GM18517 (cell line): ENCODE results near the gene PPP2R5C.

Experiments
- ATAC-seq: cut with Tn5 transposase; IDR thresholded peaks from one replicate; pipeline ENCODE4 v1.9.1; 2021; ENCODE audit warnings: mild to moderate bottlenecking, moderate library complexity; ENCODE audit not compliant: unreplicated experiment

The PPP2R5C gene

DNA sequence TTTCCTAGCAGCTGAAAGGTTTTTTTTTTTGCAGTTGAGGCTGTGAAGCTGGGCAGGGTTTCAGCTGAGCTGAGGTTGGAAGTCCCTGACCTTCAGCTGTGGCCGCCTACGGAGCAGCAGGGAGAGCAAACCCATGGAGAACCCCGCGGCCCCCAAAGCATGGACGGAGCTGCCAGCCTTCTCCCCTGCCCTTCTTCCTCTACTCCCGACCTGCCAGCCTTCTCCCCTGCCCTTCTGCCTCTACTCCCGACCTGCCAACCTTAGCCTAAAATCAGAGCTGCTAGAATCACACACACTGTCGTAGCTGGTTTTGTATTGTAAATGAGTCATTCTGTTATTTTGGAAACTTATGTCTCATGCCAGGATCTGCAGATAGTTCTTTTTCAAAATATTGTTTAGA, 74.6 kb downstream of the PPP2R5C start:
- ATAC-seq, result no peak

DNA sequence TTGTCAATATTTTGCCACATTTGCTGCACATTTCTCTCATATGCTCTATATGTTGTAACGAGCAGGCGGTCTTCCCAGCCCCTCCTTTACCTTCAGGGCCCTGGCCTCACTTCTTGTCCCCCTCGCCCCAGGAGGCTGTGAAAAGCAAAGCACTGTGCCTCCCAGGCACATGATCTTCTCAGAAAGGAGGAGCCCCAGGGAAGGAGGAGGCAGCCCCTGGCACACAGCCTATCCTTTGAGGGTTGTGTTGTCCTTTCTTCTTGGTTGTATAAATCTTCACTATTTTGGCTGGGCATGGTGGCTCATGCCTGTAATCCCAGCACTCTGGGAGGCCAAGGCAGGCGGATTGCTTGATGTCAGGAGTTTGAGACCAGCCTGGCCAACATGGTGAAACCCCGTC, 77.0 kb downstream of the PPP2R5C start:
- no peak for ATAC-seq

DNA sequence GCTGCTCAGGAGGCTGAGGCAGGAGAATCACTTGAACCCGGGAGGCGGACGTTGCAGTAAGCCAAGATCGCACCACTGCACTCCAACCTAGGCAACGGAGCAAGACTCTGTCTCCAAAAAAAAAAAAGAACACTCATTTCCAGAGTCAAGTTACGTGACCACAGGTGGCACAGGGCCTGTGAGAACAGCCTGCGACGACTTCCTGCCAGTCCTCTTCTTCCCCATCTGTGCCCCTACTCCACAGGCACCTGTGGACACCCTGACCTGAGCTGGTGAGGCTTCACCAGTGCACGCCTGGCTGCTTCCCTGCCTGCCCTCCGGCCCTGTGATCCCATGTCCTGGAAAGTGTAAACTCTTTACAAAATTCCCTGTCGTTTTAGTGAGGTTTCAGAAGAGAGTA, 77.7 kb downstream of the PPP2R5C start:
- ATAC-seq, result peak; percentile 54

DNA sequence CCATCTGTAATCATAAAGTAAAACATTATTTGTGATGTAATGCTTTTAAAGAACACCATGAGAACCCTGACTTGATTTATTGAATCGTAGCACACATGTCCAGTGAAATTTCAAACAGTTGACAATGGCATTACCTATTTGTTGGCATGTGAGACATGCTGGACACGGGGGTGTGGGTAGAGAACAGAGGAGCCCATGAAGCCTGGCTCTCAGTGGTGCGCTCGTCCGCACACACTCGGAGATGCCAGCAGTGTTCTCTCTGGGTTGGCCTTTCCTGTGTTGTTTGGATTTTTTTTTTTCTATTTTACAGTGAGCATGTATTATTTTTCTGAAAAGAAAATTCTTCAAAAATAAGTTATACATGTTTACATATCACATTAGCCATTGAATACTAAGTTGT, 78.2 kb downstream of the PPP2R5C start:
- no peak for ATAC-seq

DNA sequence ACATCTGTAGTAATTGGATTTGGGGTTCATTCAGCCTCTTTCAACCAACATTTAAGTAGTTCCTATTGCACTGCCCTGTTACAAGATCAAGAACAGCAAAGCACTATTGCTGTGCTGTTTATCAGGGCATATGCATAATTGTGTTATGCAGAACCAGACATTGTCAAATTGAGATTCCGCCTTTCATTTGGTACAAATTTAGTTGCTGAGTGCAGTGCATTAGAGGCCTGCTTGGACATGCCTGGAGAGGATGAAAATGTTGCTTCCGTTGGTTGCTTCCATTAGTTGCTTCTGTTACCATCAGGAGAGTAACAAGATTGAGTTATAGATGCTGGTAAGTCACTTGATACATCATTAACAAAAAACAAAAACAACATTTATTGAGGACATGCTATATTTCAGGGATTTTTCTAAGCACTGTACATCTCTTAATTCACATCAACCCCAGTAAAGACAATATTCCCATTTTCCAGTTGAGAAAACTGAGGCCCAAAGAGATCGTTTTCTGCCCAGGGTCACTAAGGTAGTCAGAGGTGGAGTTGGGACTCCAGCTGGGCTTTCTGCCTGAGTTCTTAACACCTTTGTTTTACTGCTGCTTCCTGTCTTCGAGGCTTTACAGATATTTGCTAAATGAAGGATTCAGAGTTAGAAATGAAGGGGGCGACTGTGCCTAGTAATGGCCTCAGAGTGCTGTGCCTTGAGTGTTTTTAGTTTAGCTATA, 79.3 kb downstream of the PPP2R5C start:
- ATAC-seq, result no peak

DNA sequence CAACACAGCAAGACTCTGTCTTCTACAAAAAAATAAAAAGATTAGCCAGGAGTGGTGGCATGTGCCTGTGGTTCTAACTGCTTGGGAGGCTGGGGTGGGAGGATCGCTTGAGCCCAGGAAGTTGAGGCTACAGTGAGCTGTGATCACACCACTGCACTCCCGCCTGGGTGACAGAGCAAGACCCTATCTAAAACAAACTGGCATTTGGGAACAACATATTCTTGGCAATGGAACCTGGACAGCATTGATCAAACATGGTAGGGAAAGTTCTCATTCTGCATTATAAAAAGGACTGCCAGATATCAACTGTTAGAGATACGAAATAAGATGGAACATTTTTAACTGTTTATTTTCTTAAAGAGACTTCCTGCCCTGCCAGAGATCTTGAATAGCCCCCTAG, 81.5 kb downstream of the PPP2R5C start:
- ATAC-seq, result no peak

DNA sequence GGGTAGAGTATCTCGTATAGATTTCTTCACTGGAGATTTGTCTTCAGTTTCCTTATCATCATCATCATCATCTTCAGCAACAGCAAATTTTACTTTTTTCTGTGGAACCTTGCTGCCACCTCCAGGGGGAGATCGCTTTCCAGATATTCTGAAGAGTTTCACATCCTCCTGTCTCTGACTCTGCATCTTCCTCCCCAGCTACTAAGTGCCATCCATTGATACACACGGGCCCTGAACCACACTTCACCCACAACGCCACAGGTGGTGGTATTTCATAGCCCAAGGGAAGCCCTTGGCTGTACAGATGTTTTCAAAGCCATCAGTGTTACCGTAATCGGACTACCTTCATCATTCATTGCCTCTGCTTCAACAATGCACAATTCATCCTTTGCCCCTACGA, 82.2 kb downstream of the PPP2R5C start:
- ATAC-seq, result peak; percentile 57

DNA sequence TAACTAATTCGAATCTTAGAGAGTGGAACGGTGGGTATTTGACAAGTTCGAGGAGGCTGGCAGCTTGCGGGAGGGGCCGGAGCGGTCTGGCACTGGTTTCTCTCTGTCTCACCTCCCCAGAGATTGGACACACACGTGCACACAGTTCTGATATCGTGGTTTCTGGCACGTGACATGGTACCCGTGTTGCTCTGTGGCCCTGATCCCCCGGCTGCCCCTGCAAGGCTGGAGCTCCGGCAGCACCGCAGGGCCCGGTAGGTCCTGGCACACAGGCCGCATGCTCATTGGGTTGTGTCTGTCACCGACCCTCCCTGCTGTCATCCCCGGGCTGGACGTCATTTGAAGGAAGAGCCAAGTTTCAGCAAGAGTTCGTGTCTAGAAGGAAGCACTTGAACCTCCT, 82.7 kb downstream of the PPP2R5C start:
- no peak for ATAC-seq

DNA sequence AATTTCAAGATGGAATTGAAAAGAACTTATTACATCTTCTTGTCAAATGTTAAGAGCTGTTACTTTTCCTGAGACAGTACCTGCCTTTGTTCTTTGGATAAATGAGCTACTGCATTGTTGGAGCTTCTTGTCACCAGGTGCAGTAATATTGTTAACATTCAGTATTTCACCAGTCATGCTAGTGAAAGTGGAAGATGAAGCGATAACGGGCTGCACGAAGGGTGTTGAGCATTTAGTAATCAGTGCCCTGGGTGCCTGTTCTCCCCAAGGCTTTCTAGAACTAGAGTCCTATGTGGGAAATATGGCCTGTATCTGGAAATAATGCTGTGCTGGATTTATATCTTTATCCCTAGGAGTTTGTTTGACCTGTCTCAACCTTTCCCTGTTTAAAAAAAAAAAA, 83.2 kb downstream of the PPP2R5C start:
- no peak for ATAC-seq

DNA sequence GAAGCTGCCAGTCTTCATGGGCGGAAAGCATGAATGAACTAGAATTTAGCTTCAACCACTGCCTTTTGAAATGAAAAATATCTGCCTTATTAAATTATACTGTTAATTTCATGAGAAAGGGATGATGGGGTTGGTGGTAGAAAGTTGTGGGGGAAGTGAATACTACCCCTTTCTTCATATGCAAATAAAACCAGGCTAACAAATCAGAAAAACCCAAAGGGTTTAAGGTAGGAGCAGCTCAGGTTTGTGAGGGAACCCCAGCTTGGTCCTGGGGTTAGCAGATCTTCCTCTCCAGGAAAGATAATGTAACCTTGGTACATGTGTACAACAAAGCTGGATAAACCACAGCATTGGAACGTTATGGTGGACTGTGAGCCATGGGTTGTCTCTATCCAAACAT, 84.0 kb downstream of the PPP2R5C start:
- no peak for ATAC-seq

DNA sequence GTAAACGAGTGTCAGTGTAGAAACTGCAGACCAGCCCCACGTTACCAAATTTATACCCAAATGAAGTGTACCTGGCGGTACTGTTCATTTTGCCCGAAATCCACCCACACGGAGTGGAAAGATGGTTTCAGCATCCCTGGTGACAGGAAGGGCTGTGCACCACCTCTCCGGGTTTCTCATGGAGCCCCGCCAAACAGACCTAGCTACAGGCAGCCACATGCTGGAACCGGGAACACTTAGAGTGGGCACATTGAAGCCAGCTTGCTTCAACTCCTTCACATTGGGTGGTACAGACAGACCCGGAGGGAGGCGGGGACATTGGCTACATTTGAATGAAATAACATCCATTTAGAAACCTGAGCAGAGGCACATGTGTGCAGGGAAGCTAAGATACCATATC, 84.4 kb downstream of the PPP2R5C start:
- no peak for ATAC-seq

DNA sequence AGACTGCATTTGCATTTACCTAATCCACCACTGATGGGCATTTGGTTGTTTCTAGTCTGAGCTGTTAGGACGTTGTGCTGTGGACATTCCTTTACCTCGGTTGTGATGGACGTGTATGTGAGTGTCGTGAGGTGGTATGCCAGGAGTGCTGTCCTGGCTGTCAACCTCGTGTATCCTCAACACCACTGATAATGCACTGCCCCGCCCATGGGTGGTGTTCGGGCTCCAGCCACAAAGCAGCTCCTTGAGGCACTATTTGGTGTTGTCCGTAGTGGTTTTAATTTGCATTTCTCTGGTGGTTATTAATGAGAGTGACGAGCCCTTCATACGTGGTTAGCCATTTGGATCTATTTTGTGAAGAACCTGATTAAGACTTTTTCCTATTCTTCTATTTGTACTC, 87.6 kb downstream of the PPP2R5C start:
- ATAC-seq, result no peak

DNA sequence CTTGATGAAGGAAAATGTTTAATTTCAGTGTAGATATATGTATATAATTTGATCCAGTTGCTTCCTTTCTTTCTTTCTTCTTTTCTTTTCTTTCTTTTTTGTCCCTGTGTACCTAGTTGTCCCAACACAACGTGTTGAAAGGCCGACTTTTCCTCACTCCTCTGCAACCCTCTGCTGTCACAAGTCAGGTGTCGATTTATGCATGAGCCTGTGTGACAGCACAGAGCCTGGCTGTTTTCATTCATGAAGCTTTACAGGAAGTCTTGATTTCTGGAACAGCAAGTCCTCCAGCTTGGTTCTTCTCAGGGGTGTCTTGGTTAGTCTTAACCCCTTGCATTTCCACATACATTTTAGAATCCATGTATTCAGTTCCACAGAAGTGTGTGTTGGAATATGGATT, 88.1 kb downstream of the PPP2R5C start:
- ATAC-seq, result no peak

DNA sequence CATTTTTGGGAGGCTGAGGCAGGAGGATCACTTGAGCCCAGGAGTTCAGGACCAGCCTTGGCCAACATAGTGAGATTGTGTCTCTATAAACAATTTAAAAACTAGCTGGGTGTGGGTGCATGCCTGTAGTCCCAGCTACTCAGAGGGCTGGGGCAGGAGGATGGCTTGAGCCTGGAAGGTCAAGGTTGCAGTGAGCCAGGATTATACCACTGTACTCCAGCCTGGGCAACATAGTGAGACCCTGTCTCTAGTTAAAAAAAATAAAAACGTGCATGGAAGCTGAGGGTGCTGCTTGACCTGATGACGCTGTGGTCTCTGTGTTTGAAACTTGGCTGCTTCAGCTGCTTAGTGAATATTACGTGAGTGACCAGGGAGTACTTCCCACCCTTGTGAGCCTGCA, 89.7 kb downstream of the PPP2R5C start:
- ATAC-seq, result no peak

DNA sequence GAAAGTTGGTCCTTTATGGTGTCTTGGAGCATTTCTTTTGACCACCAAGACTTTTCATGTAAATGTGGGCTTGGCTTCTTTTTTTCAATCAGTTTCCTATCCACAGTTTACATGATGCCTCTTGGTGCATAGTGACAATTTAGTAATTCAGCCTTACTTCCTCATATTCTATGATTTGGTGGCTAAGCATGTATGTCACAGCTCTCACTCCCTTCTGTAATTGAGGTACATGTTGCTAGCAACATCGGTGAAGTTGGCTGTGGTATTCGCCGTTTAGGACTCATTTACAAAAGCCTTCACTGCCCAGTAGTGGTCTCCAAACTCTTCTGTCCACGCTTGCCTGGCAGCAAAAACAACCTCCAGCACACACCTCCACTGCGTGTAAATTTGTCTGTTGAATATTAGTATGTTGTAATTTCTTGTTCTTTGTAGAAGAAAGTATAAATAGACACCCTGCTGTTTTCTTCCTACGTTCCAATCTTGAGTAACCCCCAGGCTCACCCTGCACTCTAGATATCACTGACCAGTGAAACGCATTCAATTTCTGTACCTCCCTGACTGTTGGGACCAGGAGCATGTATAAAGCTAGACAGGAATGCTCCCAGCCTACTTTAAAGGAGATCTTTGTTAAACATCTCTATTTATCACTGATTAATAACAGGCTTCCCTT, 90.4 kb downstream of the PPP2R5C start:
- no peak for ATAC-seq

DNA sequence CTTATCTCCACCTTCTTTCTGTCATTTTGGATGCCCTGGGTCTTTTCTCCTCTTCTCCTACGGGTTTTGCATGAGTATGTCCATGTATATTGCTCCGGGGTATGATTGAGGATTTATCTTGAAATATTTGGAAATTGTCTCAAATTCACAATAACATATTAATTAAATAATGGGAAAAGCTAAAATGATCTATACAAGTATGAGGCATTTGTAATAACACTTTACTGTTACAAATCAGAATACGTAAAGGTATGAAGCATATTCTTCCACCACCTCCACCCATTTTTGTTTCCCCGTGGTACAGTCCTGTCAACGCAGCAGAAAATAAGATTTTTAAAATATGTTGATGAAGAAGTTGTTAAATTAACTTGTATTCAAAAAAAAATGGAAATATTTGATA, 91.3 kb downstream of the PPP2R5C start:
- ATAC-seq, result no peak

DNA sequence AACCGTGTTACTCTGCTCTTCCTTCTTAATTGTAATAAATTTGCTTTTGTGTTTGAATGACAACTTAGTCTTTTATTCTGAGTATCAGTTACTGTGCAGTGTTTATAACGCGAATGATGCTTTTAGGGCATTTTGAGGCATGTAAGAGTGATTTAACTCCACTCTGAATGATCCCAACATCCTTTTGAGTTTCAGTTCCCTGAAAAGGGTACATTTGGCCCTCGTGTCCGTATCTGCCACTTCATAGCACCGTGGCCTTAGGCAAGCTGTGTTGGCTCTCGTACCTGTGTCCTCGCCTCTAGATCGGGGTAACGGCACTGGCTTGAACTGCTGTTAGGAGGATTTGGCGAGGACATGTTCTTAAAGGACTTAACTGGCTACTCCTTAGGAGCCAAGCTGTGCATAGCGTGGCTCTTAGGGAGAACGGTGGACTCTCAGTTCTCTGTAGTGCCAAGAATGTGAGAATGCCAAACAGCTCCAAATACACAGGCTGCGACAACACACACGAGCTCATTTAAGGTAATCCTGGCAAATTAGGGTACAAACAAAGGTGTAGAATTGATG, 92.0 kb downstream of the PPP2R5C start:
- ATAC-seq, result no peak

DNA sequence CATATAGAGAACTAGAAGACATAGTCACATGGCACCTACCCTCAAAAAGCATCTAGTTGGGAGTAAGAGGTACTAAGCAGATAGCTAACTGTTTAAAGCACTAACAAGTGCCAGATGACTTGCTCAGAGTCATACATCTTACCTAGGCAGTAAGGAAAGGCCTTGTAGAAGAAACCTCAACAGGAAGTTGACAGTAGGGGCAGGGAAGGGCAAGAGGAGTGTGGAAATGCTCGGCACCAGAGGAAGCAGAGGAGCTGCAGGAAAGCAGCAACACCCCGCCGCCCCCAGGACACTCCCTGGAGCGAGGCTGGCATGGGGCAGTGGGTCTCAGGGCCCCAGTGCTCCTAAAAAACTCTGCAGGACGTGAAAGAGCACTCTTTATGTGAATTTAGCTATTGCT, 92.9 kb downstream of the PPP2R5C start:
- ATAC-seq, result no peak

DNA sequence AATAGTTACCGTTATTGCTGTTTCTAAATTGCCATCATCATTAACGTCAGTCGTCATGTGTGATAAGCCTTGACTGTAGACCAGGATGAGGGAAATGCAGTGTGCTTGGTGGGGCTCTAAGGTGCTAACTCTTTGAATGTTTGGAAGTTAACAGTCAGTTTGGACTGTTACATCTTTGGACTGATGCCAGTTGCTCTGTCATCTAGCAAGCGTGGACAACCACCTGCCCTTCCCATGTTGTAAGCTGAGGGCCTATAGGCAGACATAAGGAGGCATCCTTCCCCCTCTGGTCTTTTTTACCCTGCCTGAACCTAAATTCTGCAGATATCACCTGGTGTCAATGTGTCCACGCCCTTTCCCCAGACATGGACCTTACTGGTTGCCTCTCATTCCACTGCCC, 94.4 kb downstream of the PPP2R5C start:
- ATAC-seq, result no peak

DNA sequence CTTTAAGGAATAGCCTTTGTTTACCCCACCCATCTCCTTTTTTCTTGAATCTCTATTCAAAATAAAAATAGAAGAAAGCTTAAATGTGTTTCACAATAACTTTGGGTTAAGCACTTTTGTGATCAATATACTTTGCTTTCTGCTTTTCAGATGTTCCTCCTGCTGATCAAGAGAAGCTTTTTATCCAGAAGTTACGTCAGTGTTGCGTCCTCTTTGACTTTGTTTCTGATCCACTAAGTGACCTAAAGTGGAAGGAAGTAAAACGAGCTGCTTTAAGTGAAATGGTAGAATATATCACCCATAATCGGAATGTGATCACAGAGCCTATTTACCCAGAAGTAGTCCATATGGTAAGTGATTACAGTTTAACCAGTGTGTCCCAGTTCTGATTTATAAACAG, 95.0 kb downstream of the PPP2R5C start:
- no peak for ATAC-seq

DNA sequence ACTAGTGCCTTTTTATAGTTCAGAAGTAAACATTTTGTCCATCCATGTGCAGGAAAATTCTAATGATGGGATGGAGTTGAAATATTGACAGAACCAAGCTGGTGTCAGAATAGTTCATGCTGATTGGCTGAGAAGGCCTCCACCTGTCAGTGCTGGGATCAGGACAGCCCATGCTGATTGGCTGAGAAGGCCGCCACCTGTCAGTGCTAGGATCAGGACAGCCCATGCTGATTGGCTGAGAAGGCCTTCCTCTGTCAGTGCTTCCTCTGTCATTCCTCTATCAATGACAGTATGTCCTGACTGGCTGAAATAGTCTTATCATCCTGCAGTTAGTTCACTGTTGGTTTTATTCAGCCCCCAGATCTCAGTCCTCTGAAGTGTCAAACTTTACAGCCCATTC, 95.7 kb downstream of the PPP2R5C start:
- no peak for ATAC-seq

DNA sequence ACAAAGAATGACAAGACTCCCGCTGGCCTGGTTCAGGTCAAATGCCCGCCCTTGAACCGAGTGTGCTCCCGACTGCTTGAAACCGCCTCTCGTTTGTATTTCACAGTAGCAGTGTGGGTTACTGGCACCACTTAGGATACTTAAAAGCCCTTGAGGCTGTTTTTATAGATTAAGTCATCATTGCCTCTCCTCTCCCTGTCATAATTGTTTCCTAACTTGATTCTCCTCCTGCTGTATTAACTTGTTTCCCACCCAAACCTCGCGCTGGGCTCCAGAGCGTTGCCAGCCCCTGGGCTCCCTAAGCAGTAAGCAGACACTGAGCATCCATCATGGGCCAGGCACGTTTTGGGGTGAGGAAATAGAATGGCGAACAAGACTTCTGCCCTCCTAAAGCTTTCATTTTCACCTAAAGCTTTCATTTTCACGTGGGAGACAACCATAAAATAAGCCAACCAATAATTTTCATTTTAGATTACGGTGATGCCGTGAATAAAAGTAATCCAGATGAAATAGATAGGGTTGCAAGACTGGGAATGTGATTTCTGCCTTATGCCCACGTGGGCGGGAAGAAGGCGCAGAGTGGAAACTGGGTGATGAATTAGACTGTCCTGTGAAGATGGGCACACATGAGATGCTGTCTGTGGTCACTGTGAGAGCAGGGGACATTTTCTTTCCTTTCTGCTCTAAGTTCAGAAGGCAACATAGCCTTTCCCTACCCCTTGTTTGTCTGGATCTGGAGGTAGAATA, 97.5 kb downstream of the PPP2R5C start:
- no peak for ATAC-seq
